GM19452 (cell line): ENCODE results near the gene STOM.

Experiments
- ATAC-seq: cut with Tn5 transposase; IDR thresholded peaks from one replicate; pipeline ENCODE4 v1.9.1; 2021; ENCODE audit not compliant: unreplicated experiment

The STOM gene

DNA sequence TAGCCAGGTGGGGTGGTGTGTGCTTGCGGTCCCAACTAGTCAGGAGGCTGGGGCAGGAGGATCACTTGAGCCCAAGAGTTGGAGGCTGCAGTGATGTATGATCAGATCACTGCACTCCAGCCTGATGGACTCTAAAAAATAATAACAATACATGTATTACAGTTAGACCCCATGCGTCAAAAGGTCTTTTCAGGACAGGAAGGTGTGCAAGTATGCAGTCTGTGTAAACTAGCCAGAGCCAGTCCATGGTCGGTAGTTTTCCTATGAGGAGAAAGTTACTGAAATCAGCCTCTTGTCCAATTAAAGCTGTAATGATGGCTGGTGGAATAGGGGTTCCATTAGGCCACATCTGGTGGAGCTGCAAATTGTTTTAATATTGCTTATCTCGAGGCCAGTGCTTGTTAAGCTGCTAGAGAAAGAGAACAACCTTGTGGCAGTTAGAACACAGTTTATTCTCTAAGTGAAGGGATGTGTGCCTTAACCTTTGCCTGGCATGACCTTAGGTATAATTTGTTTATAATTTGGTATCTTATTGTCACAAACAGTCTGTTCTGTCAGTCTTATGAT is 1.5 kb upstream of the STOM start:
- ATAC-seq = no peak

DNA sequence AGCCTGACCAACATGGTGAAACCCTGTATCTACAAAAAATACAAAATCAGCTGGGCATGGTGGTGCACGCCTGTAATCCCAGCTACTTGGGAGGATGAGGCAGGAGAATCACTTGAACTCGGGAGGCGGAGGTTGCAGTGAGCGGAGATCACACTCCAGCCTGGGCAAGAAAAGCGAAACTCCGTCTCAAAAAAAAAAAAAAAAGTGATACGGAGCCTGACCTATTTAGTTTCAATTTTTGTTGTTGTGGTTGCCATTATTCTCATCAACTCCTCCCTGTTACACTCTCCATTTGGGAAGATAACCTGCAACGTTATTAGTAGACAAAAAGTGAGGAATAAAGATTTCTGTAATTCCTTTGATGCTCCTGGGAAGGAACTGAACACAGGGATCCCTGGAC is 1.3 kb downstream of the STOM start:
- no peak for ATAC-seq

DNA sequence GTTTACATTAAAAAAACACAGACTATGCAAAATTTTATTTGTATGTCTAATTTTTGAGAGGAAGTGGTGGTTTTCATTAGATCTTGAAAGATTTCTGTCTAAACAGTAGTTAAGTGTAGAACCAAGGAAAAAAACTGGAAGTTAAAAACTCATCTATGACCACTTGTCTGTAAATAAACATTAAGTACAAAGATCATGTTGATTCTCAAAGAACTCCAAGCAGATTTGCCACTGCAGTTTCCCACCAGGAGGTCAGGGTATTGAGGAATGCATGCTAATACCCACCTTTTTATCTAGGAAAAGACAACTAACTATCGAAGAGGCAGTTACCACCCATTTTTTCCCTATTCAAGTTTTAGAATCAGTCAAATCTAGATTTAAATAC is 1.9 kb downstream of the STOM start:
- no peak for ATAC-seq

DNA sequence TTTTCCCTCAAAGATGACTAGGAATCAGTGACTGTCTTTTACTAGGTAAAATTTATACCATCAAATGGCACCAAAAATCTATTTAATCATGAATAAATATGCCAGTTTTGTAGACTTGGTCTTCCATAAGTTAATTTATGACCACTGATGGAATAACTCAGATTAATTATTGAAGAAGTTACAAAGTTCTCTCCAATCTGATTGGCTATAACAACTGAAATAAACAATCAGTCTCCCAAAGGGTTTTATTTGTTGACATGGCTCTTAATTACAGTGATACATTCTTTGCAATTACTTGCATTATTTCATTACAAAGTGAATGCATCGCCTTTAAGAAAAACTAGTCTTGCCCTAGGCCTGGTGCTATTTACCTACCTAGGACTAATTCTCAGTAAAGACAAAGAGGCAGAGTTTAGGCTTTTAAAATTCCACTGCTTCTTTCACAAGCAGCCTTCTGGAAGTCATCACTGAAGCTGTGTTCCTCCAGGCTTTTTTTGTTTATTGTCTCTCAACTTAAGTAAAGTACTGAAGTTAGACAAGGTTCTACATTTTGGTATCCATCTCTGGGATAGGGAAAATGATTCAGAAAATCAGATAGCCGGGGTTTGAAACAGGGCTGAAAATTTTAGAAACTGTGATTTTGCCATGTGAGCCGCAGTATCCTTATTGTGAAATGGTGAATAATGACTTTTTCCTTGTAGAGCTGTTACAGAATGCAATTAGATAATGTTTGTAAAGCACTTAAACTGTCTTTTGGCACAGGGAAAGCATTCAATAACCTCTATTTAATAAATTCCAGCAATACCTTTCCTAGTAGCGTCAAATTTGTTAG is 2.5 kb downstream of the STOM start:
- no peak for ATAC-seq

DNA sequence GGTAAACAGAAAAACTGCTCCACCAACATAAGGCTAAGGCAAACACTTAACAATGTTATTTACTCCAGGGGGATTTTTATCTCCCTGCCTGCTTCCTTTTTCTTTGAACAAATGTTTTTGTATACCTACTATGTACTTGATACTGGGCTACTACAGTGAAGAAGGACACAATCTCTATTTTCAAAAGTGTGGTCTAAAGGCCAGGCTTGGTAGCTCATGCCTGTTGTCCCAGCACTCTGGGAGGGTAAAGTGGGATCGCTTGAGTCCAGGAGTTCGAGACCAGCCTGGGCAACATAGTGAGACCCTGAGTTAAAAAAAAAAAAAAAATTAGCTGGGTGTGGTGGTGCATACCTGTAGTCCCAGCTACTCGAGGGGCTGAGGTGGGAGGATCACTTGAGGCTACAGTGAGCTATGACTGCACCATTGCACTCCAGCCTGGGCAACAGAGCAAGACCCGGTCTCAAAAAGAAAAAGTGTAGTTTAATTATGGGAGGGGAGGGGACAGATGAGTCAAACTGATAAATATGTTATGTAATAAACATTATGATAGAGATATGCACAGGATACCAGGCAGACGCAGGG is 3.3 kb downstream of the STOM start:
- no peak for ATAC-seq

DNA sequence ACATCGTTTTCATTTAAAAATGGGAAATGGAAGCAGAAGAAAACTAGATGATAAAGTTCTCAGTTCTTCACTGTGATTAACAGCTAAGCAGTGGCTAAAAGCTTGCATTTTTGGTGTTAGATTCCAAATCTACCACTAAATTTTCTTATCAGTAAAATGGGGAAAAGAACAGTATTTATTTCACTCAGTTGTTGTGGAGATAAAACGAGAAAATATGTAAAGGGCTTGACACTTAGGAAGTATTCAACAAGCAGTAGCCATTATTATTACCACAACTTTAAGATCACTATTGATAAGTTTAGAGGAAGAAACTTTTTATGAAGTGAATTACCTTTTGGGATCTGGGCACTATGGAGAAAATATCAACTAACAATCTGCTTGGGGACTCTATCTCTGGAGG is 4.5 kb downstream of the STOM start:
- no peak for ATAC-seq

DNA sequence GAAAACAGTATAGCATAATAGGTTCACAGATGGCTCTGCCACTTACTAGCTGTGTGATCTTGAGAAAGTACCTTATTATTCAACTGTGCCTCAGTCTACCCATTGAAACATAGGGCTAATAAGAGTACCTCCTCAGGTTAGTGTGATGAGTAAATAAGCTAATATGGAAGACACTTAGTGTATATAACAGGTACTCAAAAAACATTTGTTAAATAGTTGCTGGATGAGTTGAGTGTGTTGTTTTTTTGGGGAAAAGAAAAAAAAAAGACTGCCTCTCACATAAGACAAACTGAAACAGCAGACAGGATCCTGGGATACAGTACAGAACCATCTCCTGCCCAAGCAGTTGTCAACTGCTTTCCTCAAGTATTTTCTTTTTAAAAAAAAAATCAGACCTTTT is 5.2 kb downstream of the STOM start:
- ATAC-seq = no peak

DNA sequence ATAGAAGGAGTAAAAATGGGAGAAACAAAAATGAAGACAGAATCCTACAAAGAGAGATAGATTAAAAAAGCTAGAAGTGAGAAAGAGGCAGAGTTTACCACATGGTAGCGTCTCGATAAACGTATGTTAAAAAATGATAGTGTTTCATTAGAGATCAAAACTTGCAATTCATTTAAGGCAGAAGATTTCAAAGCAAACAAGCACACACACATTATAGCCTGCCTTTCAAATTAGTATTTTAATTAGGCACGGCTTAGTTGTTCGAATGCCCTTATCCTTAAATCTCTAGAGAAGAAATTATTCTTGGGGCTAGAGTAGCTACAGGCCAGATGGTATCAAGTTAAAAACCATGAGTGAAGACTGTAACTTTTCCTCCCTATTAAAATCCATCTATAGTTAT is 6.0 kb downstream of the STOM start:
- ATAC-seq = no peak

DNA sequence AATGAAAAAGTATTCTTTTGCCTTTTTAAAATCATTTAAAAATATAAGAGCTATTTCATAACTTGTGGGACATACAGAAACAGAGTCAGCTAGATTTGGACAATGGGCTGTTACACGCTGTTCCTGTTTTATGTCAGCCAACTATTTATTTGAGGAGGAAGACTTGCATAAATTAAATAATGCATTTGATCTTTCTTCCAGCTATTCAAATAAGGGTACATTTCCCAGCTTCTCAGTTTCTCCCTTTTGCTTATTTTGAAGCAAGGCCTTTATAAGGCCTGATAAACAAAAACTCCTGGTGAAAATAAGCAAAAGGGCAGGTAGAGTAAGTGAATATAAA is 6.5 kb downstream of the STOM start:
- no peak for ATAC-seq

DNA sequence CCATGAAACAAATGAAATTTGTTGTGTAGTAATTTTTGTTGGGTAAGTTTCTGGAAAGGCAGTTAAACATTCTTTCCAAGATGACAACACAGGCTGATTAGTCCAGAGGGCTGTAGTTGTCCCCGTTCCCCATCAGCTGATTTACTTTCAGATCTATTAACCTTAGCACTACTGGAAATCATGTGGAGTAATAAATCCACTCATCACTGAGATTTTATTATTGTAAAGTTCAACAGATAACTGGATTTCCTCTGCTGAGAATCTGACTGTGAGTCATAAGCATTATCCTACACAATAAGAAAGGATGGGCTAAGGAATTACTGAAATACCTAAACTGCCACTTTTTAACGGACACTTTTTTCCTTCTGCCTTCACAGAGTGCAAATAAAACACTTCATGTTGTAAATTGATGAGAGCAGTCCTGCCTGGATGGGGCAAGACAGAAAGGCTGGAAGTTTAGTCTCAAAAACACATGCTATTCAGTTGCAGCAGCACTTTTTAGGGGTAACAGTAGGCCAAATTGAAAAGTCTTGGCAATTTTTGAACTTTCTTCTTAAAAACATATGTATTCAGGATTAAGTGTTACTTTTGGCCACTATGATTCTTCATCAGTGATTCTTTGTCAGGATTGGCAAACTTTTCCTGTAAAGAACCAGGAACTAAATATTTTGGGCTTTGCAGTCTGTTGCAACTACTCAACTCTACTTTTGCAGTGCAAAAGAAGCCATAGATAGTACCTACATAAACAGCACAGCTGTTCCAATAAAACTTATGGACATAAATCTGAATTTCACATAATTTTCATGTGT is 7.0 kb downstream of the STOM start:
- no peak for ATAC-seq

DNA sequence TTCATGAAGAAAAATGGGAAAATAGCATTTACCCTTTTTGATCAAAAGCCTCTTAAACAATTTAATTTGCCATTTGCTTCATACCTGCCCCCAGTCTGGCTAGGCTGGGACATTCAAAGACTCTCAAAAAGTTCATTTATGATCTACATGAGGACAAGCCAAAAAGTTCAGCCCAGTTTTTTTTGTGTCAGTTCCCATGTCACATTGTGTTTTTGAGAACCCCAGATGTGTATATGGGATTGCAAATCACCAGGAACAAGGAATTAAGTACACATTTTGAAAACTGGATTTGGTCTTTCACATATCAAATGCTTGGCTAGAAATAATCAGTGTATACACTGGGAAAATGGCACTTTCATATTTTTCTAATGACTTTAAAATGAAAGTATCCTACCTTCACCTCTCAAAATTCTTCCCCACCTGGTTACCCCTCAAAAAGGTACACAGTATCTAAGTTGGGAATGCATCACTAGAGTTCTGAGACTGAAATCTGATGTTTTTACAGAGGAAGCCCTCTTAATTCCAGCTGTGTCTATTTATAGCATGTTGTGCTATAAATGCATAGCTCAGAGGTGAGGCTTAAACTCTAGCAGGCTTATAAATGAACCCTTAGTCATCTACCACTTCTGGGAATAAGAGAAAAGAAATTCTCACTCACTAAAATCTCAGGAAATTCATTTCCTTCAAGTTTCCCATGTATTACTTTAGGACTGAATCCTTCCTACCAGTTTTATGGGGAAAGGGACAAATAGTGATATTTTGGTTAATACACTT is 9.3 kb downstream of the STOM start:
- ATAC-seq = no peak

DNA sequence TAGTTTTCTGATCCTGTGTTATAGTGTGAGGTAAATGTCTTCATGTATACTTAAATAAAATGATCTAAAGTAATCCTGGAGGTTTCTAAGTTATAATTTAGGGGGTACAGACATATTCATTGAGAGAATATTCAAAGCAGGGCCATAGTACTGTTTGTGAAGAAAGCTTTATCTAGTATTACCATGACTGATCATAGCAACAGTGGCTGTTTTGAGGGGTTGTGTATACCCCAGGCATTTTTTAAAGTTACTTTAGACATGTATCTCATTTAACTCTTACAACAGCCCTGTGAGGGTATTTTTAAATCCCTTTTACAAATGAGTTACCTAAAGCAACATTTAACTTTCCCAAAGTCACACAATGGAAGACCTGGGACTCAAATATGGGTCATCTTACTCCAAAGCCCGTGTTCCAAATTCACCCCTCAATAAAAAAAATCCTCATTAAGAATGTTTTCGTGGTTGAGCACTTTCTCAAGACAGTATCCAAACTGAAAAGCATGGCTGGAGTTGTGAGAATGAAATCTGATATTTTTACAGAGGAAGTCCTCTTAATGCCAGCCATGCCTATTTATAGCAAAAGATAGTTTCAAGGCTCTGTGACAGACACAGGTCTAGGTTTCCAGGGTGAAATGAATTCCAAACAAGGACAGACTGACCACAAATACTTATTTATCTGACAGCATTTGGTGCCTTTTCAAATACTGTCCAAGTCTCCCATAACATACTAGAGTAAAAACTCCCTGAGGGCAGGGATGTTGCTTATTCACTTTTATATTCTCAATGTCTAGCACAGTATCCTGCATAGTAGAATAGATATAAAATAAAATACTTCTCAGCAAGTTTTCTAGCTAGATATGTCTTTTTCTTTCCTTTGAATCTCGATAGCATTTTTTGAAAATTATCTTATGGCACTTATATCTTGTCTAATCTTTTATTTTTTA is 10.4 kb downstream of the STOM start:
- ATAC-seq = no peak

DNA sequence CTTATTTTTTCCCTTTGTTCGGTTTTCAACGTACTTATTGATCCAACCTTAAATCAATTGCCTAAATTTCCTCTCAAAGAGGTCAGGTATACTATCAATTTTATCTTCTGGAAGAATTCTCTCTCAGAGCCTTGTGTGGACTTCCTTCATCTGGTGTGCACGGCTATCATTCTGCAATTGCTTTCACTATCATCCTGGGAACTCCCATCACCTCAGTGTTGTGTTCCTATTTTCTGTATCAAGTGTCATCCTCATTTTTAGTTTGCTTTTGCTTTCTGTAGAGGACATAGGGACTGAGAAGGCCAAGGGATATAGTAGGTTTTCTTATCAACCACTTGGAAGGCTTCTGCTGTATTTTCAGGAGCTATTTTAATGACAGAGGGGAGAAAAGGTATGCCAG is 11.3 kb downstream of the STOM start:
- ATAC-seq = no peak

DNA sequence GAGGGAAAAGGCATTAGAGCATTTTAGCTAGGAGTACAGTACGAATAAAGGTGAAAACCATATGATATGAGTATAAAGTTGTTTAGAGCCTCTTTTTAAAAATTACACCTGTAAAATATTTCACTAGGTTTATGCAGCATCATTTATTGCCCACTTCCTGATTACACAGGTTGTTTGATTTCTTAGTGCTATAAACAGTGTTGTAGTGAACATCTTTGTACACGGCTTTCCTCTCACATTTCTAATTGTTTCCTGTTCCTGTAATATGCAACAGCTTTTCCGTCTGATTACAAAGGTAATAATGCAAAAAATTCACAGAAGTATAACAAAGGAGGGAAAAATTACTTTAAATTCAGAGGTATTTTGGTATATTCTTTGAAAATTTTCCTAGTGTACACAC is 13.0 kb downstream of the STOM start:
- no peak for ATAC-seq

DNA sequence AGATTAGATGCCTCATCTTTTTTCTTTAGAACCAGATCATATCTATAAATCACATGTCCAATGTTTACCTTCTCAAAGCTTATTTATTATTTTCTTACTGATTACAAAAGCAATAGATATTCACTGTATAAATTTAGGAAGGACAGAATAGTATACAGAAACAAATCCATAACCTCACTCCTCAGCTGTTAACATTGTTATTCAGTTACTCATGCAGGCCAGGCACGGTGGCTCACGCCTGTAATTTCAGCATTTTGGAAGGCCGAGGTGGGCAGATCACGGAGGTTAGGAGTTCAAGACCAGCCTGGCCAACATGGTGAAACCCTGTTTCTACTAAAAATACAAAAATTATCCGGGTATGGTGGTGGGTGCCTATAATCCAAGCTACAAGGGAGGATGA is 15.3 kb downstream of the STOM start:
- ATAC-seq = no peak

DNA sequence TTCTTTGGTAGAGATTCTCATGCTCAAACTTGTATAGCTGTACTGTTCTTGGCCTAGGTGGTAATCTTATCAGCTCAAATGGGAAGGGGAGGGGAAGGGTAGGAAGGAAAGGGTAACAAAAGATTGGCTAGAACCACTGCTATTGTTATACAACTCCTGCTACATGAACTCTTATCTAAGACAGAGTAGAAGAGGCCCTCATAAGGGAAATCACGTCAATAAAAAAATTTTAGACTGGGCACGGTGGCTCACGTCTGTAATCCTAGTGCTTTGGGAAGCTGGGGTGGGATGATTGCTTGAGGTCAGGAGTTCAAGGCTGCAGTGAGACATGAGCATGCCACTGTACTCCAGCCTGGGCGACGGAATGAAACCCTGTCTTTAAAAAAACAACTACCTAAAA is 15.9 kb downstream of the STOM start:
- ATAC-seq = no peak

DNA sequence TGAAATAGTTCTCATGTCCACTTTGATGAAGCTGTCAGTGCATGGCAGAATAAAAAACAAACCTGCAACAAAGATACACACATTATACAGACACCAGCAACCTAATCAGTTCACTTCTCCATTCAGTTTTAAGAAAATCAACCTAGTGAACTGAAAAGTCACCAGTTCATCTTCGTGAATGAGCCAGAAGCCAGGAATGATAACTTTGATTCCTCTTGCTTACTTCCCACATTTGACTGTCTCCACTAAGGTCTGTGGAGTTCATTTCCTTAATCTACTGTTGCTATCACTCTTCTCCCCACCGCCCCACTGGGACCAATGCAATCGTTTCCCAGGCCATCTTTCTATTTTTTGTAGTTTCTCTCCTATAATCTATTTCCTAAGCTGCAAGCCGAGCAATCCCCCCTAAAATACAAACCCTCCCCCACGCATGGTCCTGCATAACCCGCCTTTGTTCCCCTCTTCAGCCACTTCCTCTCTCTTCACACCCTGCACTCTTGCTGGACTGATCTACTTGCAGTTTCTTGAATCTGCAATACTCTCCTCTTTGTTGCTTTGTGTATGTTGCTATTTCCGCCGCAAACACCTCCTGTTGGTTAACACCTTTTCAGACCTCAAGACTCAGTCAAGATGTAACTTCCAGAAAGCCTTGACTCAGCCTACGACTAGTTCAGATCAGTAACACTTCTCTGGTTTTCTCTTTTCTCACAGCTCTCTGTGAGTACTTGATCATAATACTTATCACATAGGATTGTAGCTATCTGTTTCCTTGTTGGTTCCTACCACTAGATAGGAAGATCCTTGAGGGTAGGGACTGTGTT is 16.6 kb downstream of the STOM start:
- ATAC-seq = peak; percentile 99

DNA sequence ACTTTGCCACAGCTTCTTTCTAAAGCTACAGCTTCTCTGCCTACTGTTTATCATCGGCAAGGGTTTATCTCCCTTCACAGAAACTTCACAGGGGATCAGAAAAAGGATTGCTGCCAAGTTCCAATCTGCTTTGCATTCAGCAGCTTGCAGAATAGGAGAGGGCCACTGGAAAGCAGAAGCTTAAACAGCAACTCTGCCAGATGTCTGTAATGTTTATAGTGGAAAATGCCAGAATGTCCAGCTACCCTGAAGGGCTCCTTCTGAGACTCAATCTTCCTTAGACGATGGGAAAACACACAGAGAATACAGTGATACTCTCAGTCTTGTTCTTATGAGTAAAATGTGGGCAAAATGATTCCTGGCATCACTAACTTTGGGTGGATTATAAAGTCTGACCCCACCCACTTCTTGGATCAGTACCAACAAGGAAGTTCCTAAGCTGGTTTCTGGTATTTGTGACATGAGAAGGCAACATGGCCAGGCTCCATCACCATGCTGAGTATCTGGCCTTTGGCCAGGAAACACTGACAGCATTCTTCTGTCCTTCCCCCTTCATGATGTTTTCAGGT is 19.0 kb downstream of the STOM start:
- ATAC-seq = no peak

DNA sequence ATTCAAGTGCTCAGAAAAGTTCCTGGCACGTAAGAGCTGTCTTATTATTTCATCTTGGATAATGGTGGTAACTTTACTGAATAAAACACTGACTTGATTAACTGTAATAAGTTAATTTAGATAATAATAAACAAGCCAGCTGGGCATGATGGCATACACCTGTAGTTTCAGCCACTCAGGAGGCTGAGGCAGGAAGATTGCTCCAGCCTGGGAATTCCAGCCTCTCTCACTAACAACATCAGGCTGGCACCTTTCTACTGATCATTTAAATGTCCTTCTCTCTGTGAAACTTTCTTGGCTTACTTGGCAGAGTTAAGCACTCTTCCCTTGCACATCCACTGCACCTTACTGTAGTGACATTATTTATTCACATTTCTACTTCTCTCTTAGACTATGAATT is 20.0 kb downstream of the STOM start:
- no peak for ATAC-seq
